K562 (cell line): Measurements from ENCODE around the gene DLL4. TPM values are rescaled to one million over a fixed set of nuclear protein-coding genes. Genes with fewer than 3 reads are reported as not detected.

ENCODE experiments used
- COPS2 ChIP-seq: fragments of 450-650 bp; conservative IDR thresholded peaks from 2 replicates; pipeline ENCODE4 v1.6.1; 2016; ENCODE audit warnings: mild to moderate bottlenecking, moderate library complexity
- CREB1 ChIP-seq, 2 experiments: sonication (generic) in 1 of 2; formaldehyde crosslinking in 1 of 2; IDR thresholded peaks; 2 replicates each; pipeline versions ENCODE4 v1.6.1 to v1.8.0; 2012 to 2022; ENCODE audit warnings: inconsistent platforms in 1 of 2, mild to moderate bottlenecking in 1 of 2, missing genetic modification reagents in 1 of 2, moderate library complexity in 1 of 2
- EWSR1 ChIP-seq: fragments of 450-650 bp; IDR thresholded peaks from 2 replicates; pipeline ENCODE4 v1.6.1; 2018; ENCODE audit warnings: borderline replicate concordance, mild to moderate bottlenecking, low read depth, moderate library complexity; ENCODE audit not compliant: partially characterized antibody
- FOXK1 ChIP-seq: sonication (generic); formaldehyde crosslinking; IDR thresholded peaks from 2 replicates; pipeline ENCODE4 v1.8.0; 2022; ENCODE audit warnings: missing genetic modification reagents, mild to moderate bottlenecking, borderline replicate concordance
- HNRNPUL1 ChIP-seq: fragments of 200-400 bp; formaldehyde crosslinking; IDR thresholded peaks from 2 replicates; pipeline ENCODE4 v1.6.1; 2017; ENCODE audit warnings: low read length
- JUN ChIP-seq, 2 experiments: sonication (generic) in 1 of 2; formaldehyde crosslinking in 1 of 2; IDR thresholded peaks; 2 replicates each; pipeline versions ENCODE4 v1.6.1 to v1.8.0; 2012 to 2022; ENCODE audit warnings: borderline replicate concordance in 2 of 2, mild to moderate bottlenecking in 2 of 2, improper control_type of control experiment in 1 of 2, low read depth in 1 of 2, low read length in 1 of 2, missing genetic modification reagents in 1 of 2
- MTA3 ChIP-seq: fragments of 450-650 bp; formaldehyde crosslinking; IDR thresholded peaks from 2 replicates; pipeline ENCODE4 v1.6.1; 2017; ENCODE audit warnings: mild to moderate bottlenecking, borderline replicate concordance
- MYC ChIP-seq, 2 experiments: fragments of 250-450 bp in 1 of 2; sonication (Bioruptor Pico) in 1 of 2; IDR thresholded peaks; 2 replicates each; pipeline versions ENCODE4 v1.5.1 to v1.6.1; 2012 to 2021; ENCODE audit warnings: low read depth in 2 of 2, borderline replicate concordance in 1 of 2, improper control_type of control experiment in 1 of 2, low read length in 1 of 2, mild to moderate bottlenecking in 1 of 2, moderate library complexity in 1 of 2
- NBN ChIP-seq: fragments of 450-650 bp; IDR thresholded peaks from 2 replicates; pipeline ENCODE4 v1.6.1; 2016; ENCODE audit warnings: low read depth, mild to moderate bottlenecking
- NFIC ChIP-seq: fragments of 450-650 bp; IDR thresholded peaks from 2 replicates; pipeline ENCODE4 v1.6.1; 2017; ENCODE audit warnings: mild to moderate bottlenecking, inconsistent platforms
- POLR2H ChIP-seq: IDR thresholded peaks from 2 replicates; pipeline ENCODE4 v1.6.1; 2016; ENCODE audit warnings: missing genetic modification characterization, low read depth, mild to moderate bottlenecking, control low read depth, missing compliant biosample characterization, moderate library complexity
- PPARD ChIP-seq: fragments of 250-450 bp; sonication (Bioruptor Pico); IDR thresholded peaks from 2 replicates; pipeline ENCODE4 v1.8.0; 2022; ENCODE audit warnings: inconsistent platforms, mild to moderate bottlenecking, moderate library complexity
- SUPT5H ChIP-seq: fragments of 450-650 bp; IDR thresholded peaks from 2 replicates; pipeline ENCODE4 v1.6.1; 2016
- ZNF23 ChIP-seq: fragments of 250-450 bp; sonication (Bioruptor Pico); IDR thresholded peaks from 2 replicates; pipeline ENCODE4 v1.4.0; 2020; ENCODE audit warnings: mild to moderate bottlenecking
- polyA plus RNA-seq, 8 experiments: library from polyadenylated mRNA; depleted of rRNA in 4 of 8; stranded (reverse) in 5 of 8; unstranded in 3 of 8; fragments of >200 nt; fragmentation: Nextera tagmentation in 2 of 8; fragmentation: Illumina TruSeq in 1 of 8; extraction: Ambion mirVana in 2 of 8; extraction: Trizol in 1 of 8; gene quantifications; 2 replicates each; pipeline versions ENCODE4 v1.2.1 to v1.2.3, GENCODE V29; 2011 to 2014; ENCODE audit warnings: inconsistent platforms in 1 of 8, missing spikeins in 1 of 8
- total RNA-seq, 7 experiments: library from RNA; depleted of rRNA in 6 of 7; stranded (reverse); fragments of >200 nt in 6 of 7; fragmentation: Illumina TruSeq in 2 of 7; extraction: Trizol in 2 of 7; gene quantifications; 2 replicates each; pipeline versions ENCODE4 v1.2.1 to v1.2.3, GENCODE V29; 2011 to 2021; ENCODE audit warnings: low replicate concordance in 1 of 7
- TF ChIP-seq, protein P1 (sequence below): fragments of 450-650 bp; IDR thresholded peaks from 2 replicates; pipeline ENCODE4 v1.6.1; 2016; ENCODE audit warnings: low read depth, mild to moderate bottlenecking, moderate library complexity
- TF ChIP-seq, protein P2 (sequence below): fragments of 450-650 bp; formaldehyde crosslinking; conservative IDR thresholded peaks from 2 replicates; pipeline ENCODE4 v1.4.0; 2022; ENCODE audit warnings: mild to moderate bottlenecking, missing genetic modification characterization
- TF ChIP-seq, protein P3 (sequence below): fragments of 250-450 bp; sonication (Bioruptor Pico); IDR thresholded peaks from 2 replicates; pipeline ENCODE4 v1.5.1; 2021; ENCODE audit warnings: mild to moderate bottlenecking
- TF ChIP-seq, protein P4 (sequence below): IDR thresholded peaks from 2 replicates; pipeline ENCODE4 v1.6.1; 2014; ENCODE audit warnings: antibody characterized with exemption

Gene DLL4
- total and polyA plus RNA-seq, 9 of the 15 experiments (the other 6 are each of a cell fraction or from before 2014, with no cell fraction given), result 0.04 to 1.1 (median 0.41) TPM; not detected in 1

DNA sequence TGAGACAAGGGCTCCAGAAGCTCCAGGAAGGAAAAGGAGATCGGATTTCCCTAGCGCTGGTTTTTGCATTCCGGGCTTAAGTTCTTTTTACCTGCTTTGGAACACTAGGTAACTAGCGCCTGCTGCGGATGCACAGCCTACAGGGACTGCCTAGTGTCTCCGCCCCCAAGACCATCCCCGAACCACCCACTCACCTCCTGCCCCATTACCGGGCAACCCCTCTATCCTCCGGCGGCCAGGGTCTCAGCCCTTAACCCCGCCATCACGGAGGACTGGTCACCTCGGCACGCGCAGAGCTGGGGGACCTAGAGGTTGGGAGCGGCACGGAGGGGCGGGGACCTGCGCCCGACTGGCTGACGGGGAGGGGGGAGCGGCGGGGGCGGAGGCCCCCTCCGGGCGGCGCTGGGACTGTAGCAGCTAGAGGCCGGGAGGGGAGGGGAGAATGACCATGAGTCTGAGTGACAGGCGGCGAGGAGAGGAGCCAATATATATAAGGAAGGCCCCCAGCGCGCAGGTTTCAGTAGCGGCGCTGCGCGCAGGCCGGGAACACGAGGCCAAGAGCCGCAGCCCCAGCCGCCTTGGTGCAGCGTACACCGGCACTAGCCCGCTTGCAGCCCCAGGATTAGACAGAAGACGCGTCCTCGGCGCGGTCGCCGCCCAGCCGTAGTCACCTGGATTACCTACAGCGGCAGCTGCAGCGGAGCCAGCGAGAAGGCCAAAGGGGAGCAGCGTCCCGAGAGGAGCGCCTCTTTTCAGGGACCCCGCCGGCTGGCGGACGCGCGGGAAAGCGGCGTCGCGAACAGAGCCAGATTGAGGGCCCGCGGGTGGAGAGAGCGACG, at the start of gene DLL4 (continued):
- TF ChIP-seq JUN (IDR thresholded peaks at IDR 0.05; ENCODE audit: borderline replicate concordance, low read depth, low read length) (no peak), JUN (CRISPR knock-in tag; IDR thresholded peaks at IDR 0.05; ENCODE audit: borderline replicate concordance) (0 out of 2 replicates have a peak, but pooled peaks have one; percentile 56), COPS2 (no peak), ZNF23 (CRISPR knock-in tag) (no peak), SUPT5H (peak; percentile 71), POLR2H (tag) (no peak), FOXK1 (peak; percentile 91; the same call in 1 of the 2 replicates), MTA3 (peak; percentile 71; the same call in 1 of the 2 replicates), HNRNPUL1 (no peak), CREB1 (IDR thresholded peaks at IDR 0.05) (no peak), CREB1 (CRISPR knock-in tag; IDR thresholded peaks at IDR 0.05) (peak; percentile 57), NFIC (peak; percentile 16; the same call in 1 of the 2 replicates), NBN (no peak), PPARD (CRISPR knock-in tag) (no peak), EWSR1 (no peak), MYC (IDR thresholded peaks at IDR 0.05; ENCODE audit: low read depth, low read length) (peak; percentile 71), MYC (CRISPR knock-in tag; IDR thresholded peaks at IDR 0.05; ENCODE audit: borderline replicate concordance, low read depth) (no peak)
- TF ChIP-seq, protein P1, sequence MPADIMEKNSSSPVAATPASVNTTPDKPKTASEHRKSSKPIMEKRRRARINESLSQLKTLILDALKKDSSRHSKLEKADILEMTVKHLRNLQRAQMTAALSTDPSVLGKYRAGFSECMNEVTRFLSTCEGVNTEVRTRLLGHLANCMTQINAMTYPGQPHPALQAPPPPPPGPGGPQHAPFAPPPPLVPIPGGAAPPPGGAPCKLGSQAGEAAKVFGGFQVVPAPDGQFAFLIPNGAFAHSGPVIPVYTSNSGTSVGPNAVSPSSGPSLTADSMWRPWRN, result no peak
- TF ChIP-seq, protein P2, sequence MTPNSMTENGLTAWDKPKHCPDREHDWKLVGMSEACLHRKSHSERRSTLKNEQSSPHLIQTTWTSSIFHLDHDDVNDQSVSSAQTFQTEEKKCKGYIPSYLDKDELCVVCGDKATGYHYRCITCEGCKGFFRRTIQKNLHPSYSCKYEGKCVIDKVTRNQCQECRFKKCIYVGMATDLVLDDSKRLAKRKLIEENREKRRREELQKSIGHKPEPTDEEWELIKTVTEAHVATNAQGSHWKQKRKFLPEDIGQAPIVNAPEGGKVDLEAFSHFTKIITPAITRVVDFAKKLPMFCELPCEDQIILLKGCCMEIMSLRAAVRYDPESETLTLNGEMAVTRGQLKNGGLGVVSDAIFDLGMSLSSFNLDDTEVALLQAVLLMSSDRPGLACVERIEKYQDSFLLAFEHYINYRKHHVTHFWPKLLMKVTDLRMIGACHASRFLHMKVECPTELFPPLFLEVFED (CRISPR knock-in tag), result no peak
- TF ChIP-seq, protein P3, sequence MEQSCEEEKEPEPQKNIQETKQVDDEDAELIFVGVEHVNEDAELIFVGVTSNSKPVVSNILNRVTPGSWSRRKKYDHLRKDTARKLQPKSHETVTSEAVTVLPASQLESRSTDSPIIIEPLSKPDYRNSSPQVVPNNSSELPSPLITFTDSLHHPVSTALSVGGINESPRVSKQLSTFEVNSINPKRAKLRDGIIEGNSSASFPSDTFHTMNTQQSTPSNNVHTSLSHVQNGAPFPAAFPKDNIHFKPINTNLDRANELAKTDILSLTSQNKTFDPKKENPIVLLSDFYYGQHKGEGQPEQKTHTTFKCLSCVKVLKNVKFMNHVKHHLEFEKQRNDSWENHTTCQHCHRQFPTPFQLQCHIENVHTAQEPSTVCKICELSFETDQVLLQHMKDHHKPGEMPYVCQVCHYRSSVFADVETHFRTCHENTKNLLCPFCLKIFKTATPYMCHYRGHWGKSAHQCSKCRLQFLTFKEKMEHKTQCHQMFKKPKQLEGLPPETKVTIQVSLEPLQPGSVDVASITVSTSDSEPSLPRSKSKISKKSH, result no peak
- TF ChIP-seq, protein P4, sequence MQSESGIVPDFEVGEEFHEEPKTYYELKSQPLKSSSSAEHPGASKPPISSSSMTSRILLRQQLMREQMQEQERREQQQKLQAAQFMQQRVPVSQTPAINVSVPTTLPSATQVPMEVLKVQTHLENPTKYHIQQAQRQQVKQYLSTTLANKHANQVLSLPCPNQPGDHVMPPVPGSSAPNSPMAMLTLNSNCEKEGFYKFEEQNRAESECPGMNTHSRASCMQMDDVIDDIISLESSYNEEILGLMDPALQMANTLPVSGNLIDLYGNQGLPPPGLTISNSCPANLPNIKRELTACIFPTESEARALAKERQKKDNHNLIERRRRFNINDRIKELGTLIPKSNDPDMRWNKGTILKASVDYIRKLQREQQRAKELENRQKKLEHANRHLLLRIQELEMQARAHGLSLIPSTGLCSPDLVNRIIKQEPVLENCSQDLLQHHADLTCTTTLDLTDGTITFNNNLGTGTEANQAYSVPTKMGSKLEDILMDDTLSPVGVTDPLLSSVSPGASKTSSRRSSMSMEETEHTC, result no peak
